ENCODE measurements around the gene AP2B1.
"Not testable (repeated sequence)": the region's sequence is repeated elsewhere in the genome, so short reads cannot be mapped to it uniquely, and the experiment has no call there.

AP2B1 gene

GRCh38 chr17:35703308-35703707 is 116.2 kb downstream of the AP2B1 start:
- DNase-seq = not testable (repeated sequence)

GRCh38 chr17:35705230-35705629 is 118.1 kb downstream of the AP2B1 start:
- no peak for DNase-seq

- DNase-seq = no peak
These were observed 118.6 kb downstream of the AP2B1 start for GRCh38 chr17:35705705-35706104.

GRCh38 chr17:35708149-35708548 is 121.0 kb downstream of the AP2B1 start:
- DNase-seq = no peak

- DNase-seq = no peak
These were observed 121.8 kb downstream of the AP2B1 start for GRCh38 chr17:35708951-35709350.

GRCh38 chr17:35709874-35710273 is 122.8 kb downstream of the AP2B1 start:
- no peak for DNase-seq

- DNase-seq = no peak
These were observed 123.8 kb downstream of the AP2B1 start for GRCh38 chr17:35710950-35711349.

GRCh38 chr17:35713069-35713728 is 126.1 kb downstream of the AP2B1 start:
- peak; percentile 10 for DNase-seq

- no peak for DNase-seq
These were observed 127.9 kb downstream of the AP2B1 start for GRCh38 chr17:35714988-35715387.

GRCh38 chr17:35715416-35715815 is 128.3 kb downstream of the AP2B1 start:
- DNase-seq = no peak

- no peak for DNase-seq
These were observed 129.1 kb downstream of the AP2B1 start for GRCh38 chr17:35716173-35716572.

- no peak for DNase-seq
These were observed 129.9 kb downstream of the AP2B1 start for GRCh38 chr17:35716897-35717465.

GRCh38 chr17:35717475-35717874 is 130.4 kb downstream of the AP2B1 start:
- no peak for DNase-seq

GRCh38 chr17:35723735-35724134 is 136.6 kb downstream of the AP2B1 start:
- no peak for DNase-seq

GRCh38 chr17:35725058-35725457 is 137.9 kb downstream of the AP2B1 start:
- DNase-seq = no peak

- DNase-seq = no peak
These were observed 138.6 kb downstream of the AP2B1 start for GRCh38 chr17:35725802-35726126.

GRCh38 chr17:35726127-35726952 is 139.2 kb downstream of the AP2B1 start:
- no peak for DNase-seq

- DNase-seq = no peak
These were observed 139.9 kb downstream of the AP2B1 start for GRCh38 chr17:35726953-35727460.

GRCh38 chr17:35727635-35728034 is 140.5 kb downstream of the AP2B1 start:
- no peak for DNase-seq

- no peak for DNase-seq
These were observed 141.4 kb downstream of the AP2B1 start for GRCh38 chr17:35728551-35728950.

- DNase-seq = no peak
These were observed 142.3 kb downstream of the AP2B1 start for GRCh38 chr17:35729405-35729833.

GRCh38 chr17:35730400-35731005 is 143.4 kb downstream of the AP2B1 start:
- DNase-seq = no peak

GRCh38 chr17:35731239-35731916 is 144.3 kb downstream of the AP2B1 start, which contains the start of gene RASL10B:
RASL10B (plus strand) TSS chr17:35731639; CDS start chr17:35735185, 3,546 bp downstream.
- DNase-seq = peak; percentile 0
